ENCODE data around the gene EXOSC10.
A peak's percentile ranks its signal among the peaks of the same experiment; 100 is the strongest.
"Not testable (repeated sequence)": the region's sequence is repeated elsewhere in the genome, so short reads cannot be mapped to it uniquely, and the experiment has no call there.

Gene EXOSC10

DNA sequence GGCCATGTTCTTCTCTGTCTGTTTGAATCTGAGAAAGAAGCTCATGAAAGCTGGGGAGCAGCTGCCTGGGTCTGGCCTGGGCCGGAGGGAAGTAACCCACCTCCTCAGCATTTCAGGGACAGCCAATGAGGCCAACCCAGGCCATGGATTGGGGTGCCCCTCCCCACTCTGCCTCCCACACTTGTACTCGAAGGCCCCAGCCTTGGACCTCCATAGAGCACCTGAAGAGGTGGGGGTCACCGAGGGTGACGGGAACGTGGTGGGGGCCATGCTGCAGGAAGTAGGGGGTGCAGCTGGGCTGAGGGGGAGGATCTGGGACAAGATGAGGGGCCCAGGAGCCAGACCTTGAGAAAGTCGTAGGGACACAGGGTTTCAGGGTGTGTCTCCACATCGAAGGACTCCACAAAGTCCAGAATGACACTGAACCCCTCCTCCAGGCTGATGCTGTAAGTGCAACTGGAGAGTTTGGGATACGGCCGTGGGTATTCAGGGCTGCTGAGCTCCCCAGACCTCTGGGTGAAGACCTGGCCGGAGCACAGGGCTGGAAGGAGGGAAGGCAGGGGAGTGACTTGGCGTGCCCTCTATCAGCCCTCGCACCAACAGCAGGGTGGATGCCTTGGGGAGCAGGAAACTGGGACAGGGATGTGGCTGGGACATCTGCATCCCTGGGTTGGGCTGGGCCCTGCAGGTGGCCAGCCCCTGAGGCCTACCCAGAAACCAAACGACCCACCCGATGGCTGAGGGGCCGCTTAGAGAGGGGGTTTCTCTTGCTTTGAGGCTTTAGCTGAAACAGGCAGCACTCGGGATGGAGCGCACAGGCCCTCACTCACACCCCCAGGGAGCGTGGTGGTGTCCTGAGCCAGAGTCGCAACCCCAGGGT is 56.4 kb downstream of the EXOSC10 start:
- no peak for DNase-seq

DNA sequence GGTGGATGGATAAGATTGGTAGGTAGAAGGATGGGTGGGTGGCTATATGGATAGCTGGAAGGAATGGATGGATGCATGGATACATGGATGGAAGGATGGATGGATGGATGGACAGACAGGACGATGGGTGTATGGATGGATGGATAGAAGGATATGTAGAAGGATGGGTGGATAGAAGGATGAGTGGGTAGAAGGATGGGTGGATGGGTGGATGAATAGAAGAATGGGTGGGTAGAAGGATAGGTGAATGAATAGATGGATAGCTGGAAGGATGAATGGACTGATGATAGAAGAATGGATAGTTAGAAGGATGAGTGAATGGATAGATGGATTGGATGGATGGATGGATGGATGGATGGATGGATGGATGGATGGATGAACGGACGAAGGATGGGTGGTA is 57.6 kb downstream of the EXOSC10 start:
- no peak for DNase-seq

DNA sequence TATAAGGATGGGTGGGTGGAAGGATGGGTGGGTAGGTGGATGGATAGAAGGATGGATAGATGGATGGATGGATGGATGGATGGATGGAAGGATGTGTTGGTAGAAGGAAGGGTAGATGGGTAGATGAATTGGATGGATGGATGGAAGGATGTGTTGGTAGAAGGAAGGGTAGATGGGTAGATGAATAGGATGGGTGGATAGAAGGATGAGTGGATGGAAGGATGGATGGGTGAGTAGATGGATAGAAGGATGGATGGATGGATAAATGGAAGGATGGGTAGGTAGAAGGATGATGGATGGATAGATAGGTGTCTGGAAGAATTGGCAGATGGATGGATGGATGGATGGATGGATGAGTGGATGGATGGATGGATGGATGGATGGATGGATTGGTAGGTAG is 58.6 kb downstream of the EXOSC10 start:
- DNase-seq: no peak

DNA sequence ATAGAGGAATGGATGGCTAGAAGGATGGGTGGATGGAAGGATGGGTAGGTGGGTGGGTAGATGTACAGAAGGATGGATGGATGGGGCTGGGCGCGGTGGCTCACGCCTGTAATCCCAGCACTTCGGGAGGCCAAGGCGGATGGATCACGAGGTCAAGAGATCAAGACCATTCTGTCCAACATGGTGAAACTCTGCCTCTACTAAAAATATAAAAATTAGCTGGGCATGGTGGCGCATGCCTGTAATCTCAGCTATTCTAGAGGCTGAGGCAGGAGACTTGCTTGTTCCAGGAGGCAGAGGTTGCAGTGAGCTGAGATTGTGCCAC is 59.6 kb downstream of the EXOSC10 start:
- not testable (repeated sequence) for DNase-seq

DNA sequence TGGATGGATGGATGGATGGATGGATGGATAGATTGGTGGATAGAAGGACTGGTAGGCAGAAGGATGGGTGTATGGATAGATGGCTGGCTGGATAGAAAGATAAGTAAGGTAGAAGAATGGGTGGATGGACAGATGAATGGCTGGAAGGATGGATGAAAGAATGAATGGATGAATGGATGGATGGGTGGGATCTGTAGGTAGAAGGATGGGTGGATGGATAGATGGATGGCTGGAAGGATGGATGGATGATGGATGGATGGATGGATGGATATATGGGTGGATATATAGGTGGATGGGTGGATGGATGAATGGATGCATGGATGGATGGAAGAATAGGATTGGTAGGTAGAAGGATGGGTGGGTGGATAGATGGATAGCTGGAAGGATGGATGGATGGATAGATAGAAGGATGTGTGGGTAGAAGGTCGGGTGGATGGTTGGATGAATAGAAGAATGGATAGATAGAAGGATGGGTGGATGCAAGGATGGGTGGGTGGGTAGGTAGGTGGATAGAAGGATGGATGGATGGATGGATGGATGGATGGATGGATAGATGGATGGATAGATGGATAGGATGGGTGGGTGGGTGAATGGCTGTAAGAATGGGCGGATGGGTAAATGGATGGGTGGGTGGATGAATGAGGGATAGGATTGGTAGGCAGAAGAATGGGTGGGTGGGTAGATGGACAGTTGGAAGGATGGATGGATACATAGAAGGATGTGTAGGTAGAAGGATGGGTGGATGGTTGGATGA is 60.1 kb downstream of the EXOSC10 start:
- DNase-seq: no peak

DNA sequence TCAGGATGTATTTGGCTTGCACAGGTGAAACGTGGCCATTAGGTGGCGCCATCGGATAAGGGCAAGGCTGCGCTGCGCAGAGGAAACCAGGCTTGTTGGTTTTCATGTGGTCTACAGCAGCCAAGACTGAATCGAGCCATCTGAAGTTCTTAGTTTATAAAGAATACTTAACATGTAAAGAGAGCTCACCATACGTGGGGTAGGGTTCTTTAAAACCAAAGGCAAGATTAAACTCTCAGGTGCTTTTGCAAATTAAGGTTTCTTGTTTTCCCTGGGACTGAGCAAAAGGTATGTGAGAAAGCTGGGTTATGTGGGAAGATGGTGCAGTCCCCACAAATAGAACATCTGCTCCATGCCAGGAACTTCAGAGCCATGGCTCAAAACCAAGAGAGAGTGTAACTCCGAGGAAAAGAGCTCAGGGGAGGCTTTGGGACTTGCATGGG is 61.9 kb downstream of the EXOSC10 start:
- DNase-seq: peak; percentile 61

DNA sequence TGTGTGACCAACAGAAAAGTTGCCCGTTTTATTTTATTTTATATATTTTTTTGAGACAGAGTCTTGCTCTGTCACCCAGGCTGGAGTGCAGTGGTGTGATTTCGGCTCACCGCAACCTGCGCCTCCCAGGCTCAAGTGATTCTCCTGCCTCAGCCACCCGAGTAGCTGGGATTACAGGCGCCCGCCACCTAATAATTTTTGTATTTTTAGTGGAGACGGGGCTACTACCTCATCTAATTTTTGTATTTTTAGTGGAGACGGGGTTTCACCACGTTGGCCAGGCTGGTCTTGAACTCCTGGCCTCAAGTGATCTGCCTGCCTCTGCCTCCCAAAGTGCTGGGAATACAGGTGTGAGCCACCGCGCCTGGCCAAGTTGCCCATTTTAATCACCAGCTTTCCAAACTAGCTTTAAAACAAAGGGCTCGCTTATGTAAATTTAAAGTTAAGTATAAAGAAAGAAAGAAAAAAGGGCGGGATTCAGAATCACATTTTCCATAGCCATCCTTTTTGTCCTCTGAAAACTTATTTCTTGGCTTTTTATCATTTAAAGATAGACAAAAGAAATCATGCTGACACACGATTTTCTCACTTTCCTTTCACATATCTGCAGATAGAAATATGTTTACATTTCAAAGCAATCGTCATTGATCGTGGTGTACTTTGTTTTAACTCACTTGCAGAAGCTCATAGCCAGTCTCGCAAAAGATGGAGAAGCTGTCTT is 62.5 kb downstream of the EXOSC10 start:
- not testable (repeated sequence) for DNase-seq

DNA sequence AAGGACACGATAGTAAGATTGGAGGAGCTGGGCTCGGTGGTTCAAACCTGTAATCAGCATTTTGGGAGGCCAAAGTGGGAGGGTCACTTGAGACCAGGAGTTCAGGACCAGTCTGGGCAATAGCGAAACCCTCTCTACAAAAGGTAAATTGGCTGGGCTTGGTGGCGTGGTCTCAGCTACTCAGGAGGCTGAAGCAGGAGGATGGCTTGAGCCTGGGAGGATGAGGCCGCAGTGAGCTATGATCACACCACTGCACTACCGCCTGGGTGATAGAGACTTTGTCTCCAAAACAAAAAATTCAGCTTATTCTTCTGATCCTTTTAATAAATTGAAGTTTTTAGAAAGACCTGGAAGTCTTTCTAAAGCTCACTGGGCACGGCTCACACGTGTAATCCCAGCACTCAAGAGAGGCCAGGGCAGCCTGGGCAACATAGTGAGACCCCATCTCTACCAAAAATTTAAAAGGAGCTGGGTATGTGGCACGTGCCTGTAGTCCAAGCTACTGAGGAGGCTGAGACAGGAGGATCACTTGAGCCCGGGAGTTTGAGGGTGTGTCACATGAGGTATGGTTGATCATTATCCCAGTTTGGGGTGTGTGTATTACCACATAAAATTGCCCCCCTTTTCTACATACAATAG is 67.9 kb downstream of the EXOSC10 start:
- no peak for DNase-seq

DNA sequence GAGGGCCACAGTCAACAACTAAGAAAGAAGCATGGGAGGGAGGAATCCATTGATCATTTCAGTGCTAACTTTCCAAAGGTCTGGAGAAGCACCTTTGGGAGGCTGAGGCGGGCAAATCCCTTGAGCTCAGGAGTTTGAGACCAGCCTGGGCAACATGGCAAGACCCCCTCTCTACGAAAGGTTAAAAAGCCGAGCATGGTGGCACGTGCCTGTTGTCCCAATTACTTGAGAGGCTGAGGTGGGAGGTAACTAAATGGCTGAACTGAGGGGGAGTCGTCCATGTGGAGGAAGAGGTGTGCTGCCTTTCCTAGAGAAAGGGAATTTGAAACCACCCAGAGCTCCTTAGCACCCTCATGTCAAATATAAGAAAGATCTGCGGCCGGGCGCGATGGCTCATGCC is 68.8 kb downstream of the EXOSC10 start:
- no peak for DNase-seq

DNA sequence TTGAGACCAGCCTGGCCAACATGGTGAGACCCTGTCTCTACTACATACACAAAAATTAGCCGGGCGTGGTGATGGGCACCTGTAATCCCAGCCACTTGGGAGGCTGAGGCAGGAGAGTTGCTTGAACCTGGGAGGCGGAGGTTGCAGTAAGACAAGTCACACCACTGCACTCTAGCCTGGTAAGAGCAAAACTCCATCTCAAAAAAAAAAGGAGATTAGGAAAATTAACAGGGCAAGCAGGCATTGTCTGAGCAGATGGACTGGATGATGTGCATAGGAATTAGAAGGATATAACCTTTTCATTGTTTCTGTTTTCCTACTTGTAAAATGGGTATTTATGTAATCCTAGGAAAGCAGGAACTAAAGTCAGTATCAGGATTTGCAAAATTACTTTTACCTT is 71.7 kb downstream of the EXOSC10 start:
- DNase-seq: no peak

DNA sequence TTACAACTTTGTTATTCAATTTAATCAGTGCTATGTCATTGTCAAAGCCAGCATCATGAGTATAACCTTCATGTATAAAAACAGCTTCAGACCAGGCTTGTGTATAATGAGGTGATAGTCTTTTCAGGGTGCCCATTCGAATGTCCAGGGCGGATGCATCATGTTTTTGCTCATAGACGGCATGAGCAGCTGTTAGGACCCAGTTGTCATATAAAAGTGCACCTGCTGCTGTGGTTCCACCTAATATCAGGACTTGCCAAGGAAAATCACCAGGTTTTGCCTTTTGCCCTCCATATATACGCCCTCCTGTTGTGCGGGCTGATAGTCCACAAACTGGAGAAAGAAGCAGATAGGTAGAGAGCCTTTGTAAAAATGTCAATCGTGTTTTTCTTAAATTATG is 72.4 kb downstream of the EXOSC10 start:
- DNase-seq: no peak

DNA sequence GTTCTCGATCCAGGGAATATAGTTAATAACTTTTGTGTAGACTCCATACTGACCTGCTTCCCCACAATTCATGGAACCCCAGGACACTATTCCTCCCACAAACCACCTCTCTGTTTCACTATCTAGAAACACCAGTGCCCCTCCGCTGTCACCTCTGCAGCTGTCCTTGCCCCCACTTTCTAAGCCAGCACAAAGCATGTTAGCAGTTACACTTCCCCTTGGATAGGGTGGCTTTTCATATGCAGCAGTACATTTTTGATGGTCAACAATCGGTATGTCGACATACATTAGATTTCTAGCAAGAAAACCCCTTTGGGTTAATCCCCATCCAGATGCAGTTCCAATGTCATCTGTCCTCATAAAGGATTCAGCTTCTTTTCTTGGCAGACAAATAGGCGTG is 72.8 kb downstream of the EXOSC10 start:
- no peak for DNase-seq

DNA sequence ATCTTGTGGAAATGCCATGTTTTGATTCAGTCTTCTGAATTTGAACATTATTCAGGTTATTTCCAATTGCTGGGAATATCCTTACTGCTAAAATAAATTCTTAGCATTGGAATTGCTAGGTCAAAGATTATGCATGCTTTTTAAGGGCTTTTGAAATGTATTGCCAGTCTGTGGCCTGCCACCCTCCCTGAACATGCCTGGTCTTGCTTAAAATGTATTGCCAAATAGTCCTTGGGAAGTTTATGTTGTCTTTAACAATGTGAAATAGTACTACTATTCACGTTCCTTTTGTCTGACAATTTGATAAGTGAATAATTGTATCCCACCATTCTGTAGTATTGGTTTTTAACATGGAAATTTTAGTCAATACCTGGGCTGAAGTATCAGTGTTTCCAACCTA is 73.6 kb downstream of the EXOSC10 start:
- DNase-seq: no peak

DNA sequence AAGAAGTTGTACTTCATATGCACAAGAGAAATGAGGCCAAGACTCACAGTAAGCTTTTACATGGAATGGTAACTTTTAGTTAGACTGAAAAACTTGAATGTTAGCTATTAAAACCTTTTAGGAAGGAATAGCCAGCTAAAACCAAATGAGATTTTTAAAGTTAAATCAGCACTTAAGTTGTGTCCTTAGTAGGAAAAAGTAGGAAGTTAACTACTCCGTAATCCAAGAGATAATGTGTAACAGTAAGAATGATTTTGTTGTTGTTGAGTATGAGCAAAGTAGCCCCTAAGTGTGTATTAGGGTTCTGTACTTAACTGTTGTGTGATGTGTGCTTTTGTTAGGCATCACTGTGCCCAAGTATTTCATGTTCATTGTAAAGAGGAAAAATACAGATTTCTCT is 74.1 kb downstream of the EXOSC10 start:
- DNase-seq: no peak

DNA sequence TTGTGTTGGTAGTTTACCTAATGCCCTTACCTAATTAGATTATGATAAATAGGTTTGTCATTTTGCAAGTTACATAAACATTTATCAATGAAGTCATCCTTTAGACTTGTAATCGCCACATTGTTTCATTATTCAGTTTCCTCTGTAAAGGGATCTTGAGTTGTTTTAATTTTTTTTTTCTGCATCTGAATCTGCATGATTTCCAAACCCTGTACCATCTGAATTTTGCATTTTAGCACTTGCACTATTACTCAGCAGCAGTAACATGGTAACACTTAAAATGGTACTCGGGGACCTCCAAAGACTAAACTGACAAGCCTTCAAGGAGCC is 74.8 kb downstream of the EXOSC10 start:
- no peak for DNase-seq

DNA sequence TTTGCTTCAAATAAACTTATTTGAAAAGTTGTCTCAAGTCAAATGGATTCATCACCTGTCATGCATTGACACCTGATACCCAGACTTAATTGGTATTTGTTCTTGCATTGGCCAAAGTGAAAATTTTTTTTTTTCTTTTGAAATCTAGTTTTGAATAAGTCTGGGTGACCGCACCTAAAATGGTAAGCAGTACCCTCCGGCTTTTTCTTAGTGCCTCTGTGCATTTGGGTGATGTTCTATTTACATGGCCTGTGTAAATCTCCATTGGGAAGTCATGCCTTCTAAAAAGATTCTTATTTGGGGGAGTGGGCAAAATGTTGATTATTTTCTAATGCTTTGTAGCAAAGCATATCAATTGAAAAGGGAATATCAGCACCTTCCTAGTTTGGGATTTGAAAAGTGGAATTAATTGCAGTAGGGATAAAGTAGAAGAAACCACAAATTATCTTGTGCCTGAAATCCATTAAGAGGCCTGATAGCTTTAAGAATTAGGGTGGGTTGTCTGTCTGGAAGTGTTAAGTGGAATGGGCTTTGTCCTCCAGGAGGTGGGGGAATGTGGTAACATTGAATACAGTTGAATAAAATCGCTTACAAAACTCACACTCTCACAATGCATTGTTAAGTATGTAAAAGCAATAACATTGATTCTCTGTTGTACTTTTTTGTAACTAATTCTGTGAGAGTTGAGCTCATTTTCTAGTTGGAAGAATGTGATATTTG is 75.4 kb downstream of the EXOSC10 start:
- no peak for DNase-seq

DNA sequence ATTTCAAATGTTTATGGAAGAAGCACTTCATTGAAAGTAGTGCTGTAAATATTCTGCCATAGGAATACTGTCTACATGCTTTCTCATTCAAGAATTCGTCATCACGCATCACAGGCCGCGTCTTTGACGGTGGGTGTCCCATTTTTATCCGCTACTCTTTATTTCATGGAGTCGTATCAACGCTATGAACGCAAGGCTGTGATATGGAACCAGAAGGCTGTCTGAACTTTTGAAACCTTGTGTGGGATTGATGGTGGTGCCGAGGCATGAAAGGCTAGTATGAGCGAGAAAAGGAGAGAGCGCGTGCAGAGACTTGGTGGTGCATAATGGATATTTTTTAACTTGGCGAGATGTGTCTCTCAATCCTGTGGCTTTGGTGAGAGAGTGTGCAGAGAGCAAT is 76.5 kb downstream of the EXOSC10 start:
- DNase-seq: no peak

DNA sequence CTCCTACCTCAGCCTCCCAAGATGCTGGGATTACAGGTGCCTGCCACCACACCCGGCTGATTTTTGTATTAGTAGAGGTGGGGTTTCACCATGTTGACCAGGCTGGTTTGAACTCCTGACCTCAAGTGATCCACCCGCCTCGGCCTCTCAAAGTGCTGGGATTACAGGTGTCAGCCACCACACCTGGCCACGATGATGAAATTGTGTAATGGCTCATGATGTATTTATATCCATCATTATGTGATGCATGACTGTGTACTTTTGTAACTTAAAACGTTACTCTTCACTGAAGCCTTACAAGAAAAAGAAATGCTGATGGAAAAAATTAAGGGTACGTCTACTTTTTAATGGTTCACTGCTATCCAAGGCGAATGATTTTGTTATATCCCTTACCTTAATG is 79.7 kb downstream of the EXOSC10 start:
- no peak for DNase-seq

DNA sequence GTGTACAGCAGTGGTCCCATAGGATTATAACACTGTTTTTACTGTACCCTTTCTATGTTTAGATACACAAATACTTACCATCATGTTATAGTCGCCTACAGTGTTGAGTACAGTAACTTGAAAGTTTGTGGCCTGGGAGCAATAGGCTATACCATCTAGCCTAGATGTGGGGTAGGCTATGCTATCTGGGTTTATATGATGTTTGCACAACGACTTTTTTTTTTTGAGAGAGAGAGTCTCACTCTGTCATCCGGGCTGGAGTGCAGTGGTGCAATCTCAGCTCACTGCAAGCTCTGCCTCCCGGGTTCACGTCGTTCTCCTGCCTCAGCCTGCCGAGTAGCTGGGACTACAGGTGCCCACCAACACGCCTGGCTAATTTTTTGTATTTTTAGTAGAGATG is 80.3 kb downstream of the EXOSC10 start:
- DNase-seq: not testable (repeated sequence)

Data from NCI-H2029 (cell line).